WTC11 (cell line): ENCODE measurements around the gene NCKAP5. TPM values are rescaled to one million over a fixed set of nuclear protein-coding genes. Genes with fewer than 3 reads are reported as not detected.

ENCODE experiments used
- ATAC-seq: fragments of 200-7000 bp; cut with Tn5 transposase; 2 replicates; pipeline ENCODE4 v1.10.0; 2021; ENCODE audit warnings: mild to moderate bottlenecking, moderate library complexity
- CTCF ChIA-PET: fragments of 300-600 bp; sonication (Branson Sonifier 250); formaldehyde crosslinking; loops from one replicate; lab custom pipeline; 2021; ENCODE audit warnings: antibody characterized with exemption; lab: Charles Lee
- POLR2A ChIA-PET: fragments of 350-600 bp; sonication (Branson Sonifier 250); formaldehyde crosslinking; loops from one replicate; lab custom pipeline; 2021; ENCODE audit warnings: antibody characterized with exemption; lab: Charles Lee
- DNase-seq: peaks from one replicate; pipeline ENCODE4 v3.0.0; 2021; ENCODE audit warnings: low spot score
- H3K27ac Mint-ChIP-seq: 2 replicates; pipeline ENCODE4 v1.8.0; 2021; ENCODE audit warnings: mixed read lengths
- H3K27me3 Mint-ChIP-seq: 2 replicates; pipeline ENCODE4 v1.8.0; 2021; ENCODE audit warnings: low read depth, mild to moderate bottlenecking, moderate library complexity, mixed read lengths
- H3K36me3 Mint-ChIP-seq: 2 replicates; pipeline ENCODE4 v1.8.0; 2021; ENCODE audit warnings: mixed read lengths
- H3K4me1 Mint-ChIP-seq: 2 replicates; pipeline ENCODE4 v1.8.0; 2022; ENCODE audit warnings: mixed read lengths
- H3K4me3 Mint-ChIP-seq: 2 replicates; pipeline ENCODE4 v1.8.0; 2021; ENCODE audit warnings: mild to moderate bottlenecking, moderate library complexity, mixed read lengths
- H3K9me3 Mint-ChIP-seq: 2 replicates; pipeline ENCODE4 v1.8.0; 2021; ENCODE audit warnings: mixed read lengths
- FOXK1 ChIP-seq: sonication (generic); formaldehyde crosslinking; IDR thresholded peaks from 2 replicates; pipeline ENCODE4 v1.8.0; 2022; ENCODE audit warnings: mild to moderate bottlenecking, moderate library complexity, missing genetic modification reagents
- GABPB1 ChIP-seq: sonication (generic); formaldehyde crosslinking; IDR thresholded peaks from 2 replicates; pipeline ENCODE4 v1.8.1; 2023; ENCODE audit warnings: mild to moderate bottlenecking, missing genetic modification reagents
- KAT7 ChIP-seq: sonication (generic); formaldehyde crosslinking; IDR thresholded peaks from 2 replicates; pipeline ENCODE4 v1.8.1; 2023; ENCODE audit warnings: missing genetic modification reagents, mild to moderate bottlenecking, borderline replicate concordance
- NFATC4 ChIP-seq: fragments of 250-450 bp; sonication (Bioruptor Pico); IDR thresholded peaks from 2 replicates; pipeline ENCODE4 v1.9.0; 2021; ENCODE audit warnings: mild to moderate bottlenecking
- RELA ChIP-seq: sonication (generic); formaldehyde crosslinking; IDR thresholded peaks from 2 replicates; pipeline ENCODE4 v1.8.1; 2022; ENCODE audit warnings: missing genetic modification reagents, mild to moderate bottlenecking, borderline replicate concordance
- TP53 ChIP-seq: sonication (generic); formaldehyde crosslinking; IDR thresholded peaks from 2 replicates; pipeline ENCODE4 v1.8.1; 2023; ENCODE audit warnings: mild to moderate bottlenecking, missing genetic modification reagents
- ZNF232 ChIP-seq: sonication (generic); formaldehyde crosslinking; IDR thresholded peaks from 2 replicates; pipeline ENCODE4 v1.8.0; 2022; ENCODE audit warnings: mild to moderate bottlenecking, missing genetic modification reagents
- ZNF423 ChIP-seq: fragments of 250-450 bp; sonication (Bioruptor Pico); IDR thresholded peaks from 2 replicates; pipeline ENCODE4 v2.1.2; 2022; ENCODE audit warnings: mild to moderate bottlenecking, moderate library complexity
- total RNA-seq: library from RNA; stranded (reverse); gene quantifications from 3 replicates; pipeline ENCODE4 v1.2.3, GENCODE V29; 2021
- TF ChIP-seq, protein P1 (sequence below): sonication (generic); formaldehyde crosslinking; IDR thresholded peaks from 2 replicates; pipeline ENCODE4 v1.8.0; 2023; ENCODE audit warnings: missing genetic modification reagents
- TF ChIP-seq, protein P2 (sequence below): fragments of 250-450 bp; sonication (Bioruptor Pico); IDR thresholded peaks from 2 replicates; pipeline ENCODE4 v1.9.0; 2021; ENCODE audit warnings: moderate library complexity, mild to moderate bottlenecking, inconsistent platforms, borderline replicate concordance
- TF ChIP-seq, protein P3 (sequence below): sonication (generic); formaldehyde crosslinking; IDR thresholded peaks from 2 replicates; pipeline ENCODE4 v1.8.1; 2023; ENCODE audit warnings: mild to moderate bottlenecking, missing genetic modification reagents, moderate library complexity
- TF ChIP-seq, protein P4 (sequence below): sonication (generic); formaldehyde crosslinking; IDR thresholded peaks from 2 replicates; pipeline ENCODE4 v1.8.0; 2023; ENCODE audit warnings: mild to moderate bottlenecking, missing genetic modification reagents
- TF ChIP-seq, protein P5 (sequence below): sonication (generic); formaldehyde crosslinking; IDR thresholded peaks from 2 replicates; pipeline ENCODE4 v1.8.1; 2023; ENCODE audit warnings: mild to moderate bottlenecking, missing genetic modification reagents
- TF ChIP-seq, protein P6 (sequence below): sonication (generic); formaldehyde crosslinking; conservative IDR thresholded peaks from 2 replicates; pipeline ENCODE4 v1.8.1; 2023; ENCODE audit warnings: mild to moderate bottlenecking, low read depth, missing genetic modification reagents, moderate library complexity
- TF ChIP-seq, protein P7 (sequence below): sonication (generic); formaldehyde crosslinking; IDR thresholded peaks from 2 replicates; pipeline ENCODE4 v1.8.0; 2022; ENCODE audit warnings: mild to moderate bottlenecking, missing genetic modification reagents
- TF ChIP-seq, protein P8 (sequence below): fragments of 250-450 bp; sonication (Bioruptor Pico); IDR thresholded peaks from 2 replicates; pipeline ENCODE4 v1.9.0; 2021; ENCODE audit warnings: mild to moderate bottlenecking
- TF ChIP-seq, protein P9 (sequence below): sonication (generic); formaldehyde crosslinking; IDR thresholded peaks from 2 replicates; pipeline ENCODE4 v1.8.1; 2023; ENCODE audit warnings: mild to moderate bottlenecking, missing genetic modification reagents, moderate library complexity
- TF ChIP-seq, protein P10 (sequence below): fragments of 250-450 bp; sonication (Bioruptor Pico); IDR thresholded peaks from 2 replicates; pipeline ENCODE4 v1.8.0; 2021; ENCODE audit warnings: mild to moderate bottlenecking

Gene NCKAP5
- total RNA-seq, 1 experiment from 2014 or later = 0.55 TPM

DNA sequence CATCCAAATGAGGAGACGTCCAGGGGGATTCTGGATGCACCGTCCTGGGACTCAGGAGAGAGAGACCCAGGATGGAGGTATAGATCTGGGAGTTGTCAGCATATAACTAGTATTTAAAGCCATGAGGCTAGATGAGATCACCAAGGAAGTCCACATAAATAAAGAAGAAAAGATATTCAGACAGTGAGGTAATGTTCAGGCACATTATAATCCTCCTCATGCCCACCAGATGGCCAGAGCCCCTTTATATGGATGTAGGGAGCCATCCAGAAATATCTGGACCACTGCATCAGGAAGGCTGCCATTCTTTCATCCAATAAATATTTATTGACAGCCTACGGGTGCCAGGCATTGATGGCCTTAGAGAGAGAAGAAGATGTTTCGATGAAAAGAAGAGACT lies 21.2 kb upstream of the NCKAP5 start:
- H3K4me1 Mint-ChIP-seq = peaks cover 4% of the 10 kb centered on the region; the same call in 1 of the 2 replicates
- no peaks in the 10 kb centered on the region for H3K36me3 Mint-ChIP-seq
- no peaks in the 10 kb centered on the region; the same call in none of the 2 replicates for H3K27me3 Mint-ChIP-seq
- POLR2A ChIA-PET = no interaction called here
- no peaks in the 10 kb centered on the region for H3K9me3 Mint-ChIP-seq
- no peak overlapping the region for H3K4me3 Mint-ChIP-seq
- no peak overlapping the region for H3K27ac Mint-ChIP-seq
- ATAC-seq (no peak), DNase-seq (no peak)
- CTCF ChIA-PET = no interaction called here
- TF ChIP-seq, protein P1, sequence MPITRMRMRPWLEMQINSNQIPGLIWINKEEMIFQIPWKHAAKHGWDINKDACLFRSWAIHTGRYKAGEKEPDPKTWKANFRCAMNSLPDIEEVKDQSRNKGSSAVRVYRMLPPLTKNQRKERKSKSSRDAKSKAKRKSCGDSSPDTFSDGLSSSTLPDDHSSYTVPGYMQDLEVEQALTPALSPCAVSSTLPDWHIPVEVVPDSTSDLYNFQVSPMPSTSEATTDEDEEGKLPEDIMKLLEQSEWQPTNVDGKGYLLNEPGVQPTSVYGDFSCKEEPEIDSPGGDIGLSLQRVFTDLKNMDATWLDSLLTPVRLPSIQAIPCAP = no peak
- TF ChIP-seq GABPB1 = no peak
- TF ChIP-seq ZNF423 (CRISPR knock-in tag) = no peak
- no peak for TF ChIP-seq NFATC4 (CRISPR knock-in tag)
- no peak for TF ChIP-seq ZNF232 (CRISPR knock-in tag)
- TF ChIP-seq KAT7 = no peak
- TF ChIP-seq, protein P2, sequence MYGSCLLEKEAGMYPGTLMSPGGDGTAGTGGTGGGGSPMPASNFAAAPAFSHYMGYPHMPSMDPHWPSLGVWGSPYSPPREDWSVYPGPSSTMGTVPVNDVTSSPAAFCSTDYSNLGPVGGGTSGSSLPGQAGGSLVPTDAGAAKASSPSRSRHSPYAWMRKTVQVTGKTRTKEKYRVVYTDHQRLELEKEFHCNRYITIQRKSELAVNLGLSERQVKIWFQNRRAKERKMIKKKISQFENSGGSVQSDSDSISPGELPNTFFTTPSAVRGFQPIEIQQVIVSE (CRISPR knock-in tag) = no peak
- TF ChIP-seq TP53 (CRISPR knock-in tag) = no peak
- no peak for TF ChIP-seq RELA (CRISPR knock-in tag)
- TF ChIP-seq, protein P3, sequence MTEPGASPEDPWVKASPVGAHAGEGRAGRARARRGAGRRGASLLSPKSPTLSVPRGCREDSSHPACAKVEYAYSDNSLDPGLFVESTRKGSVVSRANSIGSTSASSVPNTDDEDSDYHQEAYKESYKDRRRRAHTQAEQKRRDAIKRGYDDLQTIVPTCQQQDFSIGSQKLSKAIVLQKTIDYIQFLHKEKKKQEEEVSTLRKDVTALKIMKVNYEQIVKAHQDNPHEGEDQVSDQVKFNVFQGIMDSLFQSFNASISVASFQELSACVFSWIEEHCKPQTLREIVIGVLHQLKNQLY (CRISPR knock-in tag) = no peak
- TF ChIP-seq, protein P4, sequence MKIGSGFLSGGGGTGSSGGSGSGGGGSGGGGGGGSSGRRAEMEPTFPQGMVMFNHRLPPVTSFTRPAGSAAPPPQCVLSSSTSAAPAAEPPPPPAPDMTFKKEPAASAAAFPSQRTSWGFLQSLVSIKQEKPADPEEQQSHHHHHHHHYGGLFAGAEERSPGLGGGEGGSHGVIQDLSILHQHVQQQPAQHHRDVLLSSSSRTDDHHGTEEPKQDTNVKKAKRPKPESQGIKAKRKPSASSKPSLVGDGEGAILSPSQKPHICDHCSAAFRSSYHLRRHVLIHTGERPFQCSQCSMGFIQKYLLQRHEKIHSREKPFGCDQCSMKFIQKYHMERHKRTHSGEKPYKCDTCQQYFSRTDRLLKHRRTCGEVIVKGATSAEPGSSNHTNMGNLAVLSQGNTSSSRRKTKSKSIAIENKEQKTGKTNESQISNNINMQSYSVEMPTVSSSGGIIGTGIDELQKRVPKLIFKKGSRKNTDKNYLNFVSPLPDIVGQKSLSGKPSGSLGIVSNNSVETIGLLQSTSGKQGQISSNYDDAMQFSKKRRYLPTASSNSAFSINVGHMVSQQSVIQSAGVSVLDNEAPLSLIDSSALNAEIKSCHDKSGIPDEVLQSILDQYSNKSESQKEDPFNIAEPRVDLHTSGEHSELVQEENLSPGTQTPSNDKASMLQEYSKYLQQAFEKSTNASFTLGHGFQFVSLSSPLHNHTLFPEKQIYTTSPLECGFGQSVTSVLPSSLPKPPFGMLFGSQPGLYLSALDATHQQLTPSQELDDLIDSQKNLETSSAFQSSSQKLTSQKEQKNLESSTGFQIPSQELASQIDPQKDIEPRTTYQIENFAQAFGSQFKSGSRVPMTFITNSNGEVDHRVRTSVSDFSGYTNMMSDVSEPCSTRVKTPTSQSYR (CRISPR knock-in tag) = no peak
- TF ChIP-seq, protein P5, sequence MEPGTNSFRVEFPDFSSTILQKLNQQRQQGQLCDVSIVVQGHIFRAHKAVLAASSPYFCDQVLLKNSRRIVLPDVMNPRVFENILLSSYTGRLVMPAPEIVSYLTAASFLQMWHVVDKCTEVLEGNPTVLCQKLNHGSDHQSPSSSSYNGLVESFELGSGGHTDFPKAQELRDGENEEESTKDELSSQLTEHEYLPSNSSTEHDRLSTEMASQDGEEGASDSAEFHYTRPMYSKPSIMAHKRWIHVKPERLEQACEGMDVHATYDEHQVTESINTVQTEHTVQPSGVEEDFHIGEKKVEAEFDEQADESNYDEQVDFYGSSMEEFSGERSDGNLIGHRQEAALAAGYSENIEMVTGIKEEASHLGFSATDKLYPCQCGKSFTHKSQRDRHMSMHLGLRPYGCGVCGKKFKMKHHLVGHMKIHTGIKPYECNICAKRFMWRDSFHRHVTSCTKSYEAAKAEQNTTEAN (CRISPR knock-in tag) = no peak
- TF ChIP-seq, protein P6, sequence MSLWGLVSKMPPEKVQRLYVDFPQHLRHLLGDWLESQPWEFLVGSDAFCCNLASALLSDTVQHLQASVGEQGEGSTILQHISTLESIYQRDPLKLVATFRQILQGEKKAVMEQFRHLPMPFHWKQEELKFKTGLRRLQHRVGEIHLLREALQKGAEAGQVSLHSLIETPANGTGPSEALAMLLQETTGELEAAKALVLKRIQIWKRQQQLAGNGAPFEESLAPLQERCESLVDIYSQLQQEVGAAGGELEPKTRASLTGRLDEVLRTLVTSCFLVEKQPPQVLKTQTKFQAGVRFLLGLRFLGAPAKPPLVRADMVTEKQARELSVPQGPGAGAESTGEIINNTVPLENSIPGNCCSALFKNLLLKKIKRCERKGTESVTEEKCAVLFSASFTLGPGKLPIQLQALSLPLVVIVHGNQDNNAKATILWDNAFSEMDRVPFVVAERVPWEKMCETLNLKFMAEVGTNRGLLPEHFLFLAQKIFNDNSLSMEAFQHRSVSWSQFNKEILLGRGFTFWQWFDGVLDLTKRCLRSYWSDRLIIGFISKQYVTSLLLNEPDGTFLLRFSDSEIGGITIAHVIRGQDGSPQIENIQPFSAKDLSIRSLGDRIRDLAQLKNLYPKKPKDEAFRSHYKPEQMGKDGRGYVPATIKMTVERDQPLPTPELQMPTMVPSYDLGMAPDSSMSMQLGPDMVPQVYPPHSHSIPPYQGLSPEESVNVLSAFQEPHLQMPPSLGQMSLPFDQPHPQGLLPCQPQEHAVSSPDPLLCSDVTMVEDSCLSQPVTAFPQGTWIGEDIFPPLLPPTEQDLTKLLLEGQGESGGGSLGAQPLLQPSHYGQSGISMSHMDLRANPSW = no peak
- no peak for TF ChIP-seq FOXK1 (CRISPR knock-in tag)
- TF ChIP-seq, protein P7, sequence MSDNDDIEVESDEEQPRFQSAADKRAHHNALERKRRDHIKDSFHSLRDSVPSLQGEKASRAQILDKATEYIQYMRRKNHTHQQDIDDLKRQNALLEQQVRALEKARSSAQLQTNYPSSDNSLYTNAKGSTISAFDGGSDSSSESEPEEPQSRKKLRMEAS (CRISPR knock-in tag) = no peak
- TF ChIP-seq, protein P8, sequence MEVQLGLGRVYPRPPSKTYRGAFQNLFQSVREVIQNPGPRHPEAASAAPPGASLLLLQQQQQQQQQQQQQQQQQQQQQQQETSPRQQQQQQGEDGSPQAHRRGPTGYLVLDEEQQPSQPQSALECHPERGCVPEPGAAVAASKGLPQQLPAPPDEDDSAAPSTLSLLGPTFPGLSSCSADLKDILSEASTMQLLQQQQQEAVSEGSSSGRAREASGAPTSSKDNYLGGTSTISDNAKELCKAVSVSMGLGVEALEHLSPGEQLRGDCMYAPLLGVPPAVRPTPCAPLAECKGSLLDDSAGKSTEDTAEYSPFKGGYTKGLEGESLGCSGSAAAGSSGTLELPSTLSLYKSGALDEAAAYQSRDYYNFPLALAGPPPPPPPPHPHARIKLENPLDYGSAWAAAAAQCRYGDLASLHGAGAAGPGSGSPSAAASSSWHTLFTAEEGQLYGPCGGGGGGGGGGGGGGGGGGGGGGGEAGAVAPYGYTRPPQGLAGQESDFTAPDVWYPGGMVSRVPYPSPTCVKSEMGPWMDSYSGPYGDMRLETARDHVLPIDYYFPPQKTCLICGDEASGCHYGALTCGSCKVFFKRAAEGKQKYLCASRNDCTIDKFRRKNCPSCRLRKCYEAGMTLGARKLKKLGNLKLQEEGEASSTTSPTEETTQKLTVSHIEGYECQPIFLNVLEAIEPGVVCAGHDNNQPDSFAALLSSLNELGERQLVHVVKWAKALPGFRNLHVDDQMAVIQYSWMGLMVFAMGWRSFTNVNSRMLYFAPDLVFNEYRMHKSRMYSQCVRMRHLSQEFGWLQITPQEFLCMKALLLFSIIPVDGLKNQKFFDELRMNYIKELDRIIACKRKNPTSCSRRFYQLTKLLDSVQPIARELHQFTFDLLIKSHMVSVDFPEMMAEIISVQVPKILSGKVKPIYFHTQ (CRISPR knock-in tag) = no peak
- TF ChIP-seq, protein P9, sequence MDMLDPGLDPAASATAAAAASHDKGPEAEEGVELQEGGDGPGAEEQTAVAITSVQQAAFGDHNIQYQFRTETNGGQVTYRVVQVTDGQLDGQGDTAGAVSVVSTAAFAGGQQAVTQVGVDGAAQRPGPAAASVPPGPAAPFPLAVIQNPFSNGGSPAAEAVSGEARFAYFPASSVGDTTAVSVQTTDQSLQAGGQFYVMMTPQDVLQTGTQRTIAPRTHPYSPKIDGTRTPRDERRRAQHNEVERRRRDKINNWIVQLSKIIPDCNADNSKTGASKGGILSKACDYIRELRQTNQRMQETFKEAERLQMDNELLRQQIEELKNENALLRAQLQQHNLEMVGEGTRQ = no peak
- TF ChIP-seq, protein P10, sequence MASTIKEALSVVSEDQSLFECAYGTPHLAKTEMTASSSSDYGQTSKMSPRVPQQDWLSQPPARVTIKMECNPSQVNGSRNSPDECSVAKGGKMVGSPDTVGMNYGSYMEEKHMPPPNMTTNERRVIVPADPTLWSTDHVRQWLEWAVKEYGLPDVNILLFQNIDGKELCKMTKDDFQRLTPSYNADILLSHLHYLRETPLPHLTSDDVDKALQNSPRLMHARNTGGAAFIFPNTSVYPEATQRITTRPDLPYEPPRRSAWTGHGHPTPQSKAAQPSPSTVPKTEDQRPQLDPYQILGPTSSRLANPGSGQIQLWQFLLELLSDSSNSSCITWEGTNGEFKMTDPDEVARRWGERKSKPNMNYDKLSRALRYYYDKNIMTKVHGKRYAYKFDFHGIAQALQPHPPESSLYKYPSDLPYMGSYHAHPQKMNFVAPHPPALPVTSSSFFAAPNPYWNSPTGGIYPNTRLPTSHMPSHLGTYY = no peak
